Stimulated activated CD8-positive, alpha-beta memory T cell treated with anti-CD3 and anti-CD28 coated beads, Interleukin-12 subunit alpha, Interleukin-12 subunit beta, amount 100 ng/mL, for 24 hours (primary cell): ENCODE measurements around the gene SYNPR.

Experiments used
- DNase-seq: peaks from one replicate; pipeline ENCODE4 v3.0.0-alpha.2; 2020; ENCODE audit errors: extremely low read depth

The SYNPR gene

DNA sequence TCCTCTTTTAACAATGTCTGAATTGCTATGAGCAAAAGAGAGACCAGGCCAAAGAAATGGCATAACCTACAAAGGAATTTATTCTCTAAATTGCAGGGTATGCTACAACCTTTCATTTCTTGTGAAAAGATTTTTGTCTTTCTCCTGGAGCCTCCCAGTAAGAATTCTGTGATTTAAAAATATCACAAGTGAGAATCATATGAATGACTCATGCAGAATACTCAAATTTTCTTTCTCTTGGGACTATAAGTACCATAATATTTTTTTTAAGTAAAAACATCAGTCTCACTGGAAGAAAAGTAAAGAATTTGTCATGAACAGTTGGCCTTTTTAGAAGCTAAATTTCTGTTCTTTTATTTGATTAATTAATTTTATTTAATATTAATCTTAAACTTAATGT is 26.3 kb downstream of the SYNPR start:
- no peak for DNase-seq

DNA sequence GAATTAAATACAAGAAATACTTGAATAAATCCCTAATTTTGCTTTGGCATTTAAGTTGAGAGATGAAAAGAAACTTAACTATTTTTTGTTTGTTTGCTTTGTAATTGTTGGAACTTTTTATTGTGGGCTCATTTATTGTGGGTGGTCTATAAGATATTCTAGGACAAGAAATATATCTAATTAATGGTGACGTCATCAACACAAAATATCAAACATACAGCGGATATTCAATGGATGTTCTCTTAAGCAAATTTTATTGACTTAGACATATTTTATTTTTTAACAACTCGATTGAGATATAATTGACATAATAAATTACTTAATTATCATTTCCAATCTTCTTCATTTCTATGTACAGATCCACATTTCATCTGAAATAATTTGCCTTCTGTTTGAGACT is 30.0 kb downstream of the SYNPR start:
- DNase-seq: no peak

DNA sequence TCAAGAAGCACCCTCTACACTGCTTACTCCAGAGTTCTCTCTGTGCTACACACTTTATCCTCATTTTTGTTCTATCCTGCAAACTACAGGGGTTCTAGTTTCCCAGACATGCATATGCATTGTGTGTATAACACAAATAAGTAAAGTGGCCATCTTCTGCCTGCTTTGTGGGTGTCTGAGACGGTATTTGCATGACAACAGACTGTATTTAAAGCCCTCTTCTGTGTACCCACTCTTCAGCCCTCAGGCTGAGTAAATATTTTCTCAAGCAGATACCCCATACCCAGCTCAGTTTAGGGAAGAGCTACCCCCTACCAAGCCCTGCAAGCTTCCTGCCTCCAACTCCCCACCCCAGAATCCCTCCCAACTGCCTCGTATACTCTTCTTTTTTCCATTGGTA is 31.7 kb downstream of the SYNPR start:
- DNase-seq: no peak

DNA sequence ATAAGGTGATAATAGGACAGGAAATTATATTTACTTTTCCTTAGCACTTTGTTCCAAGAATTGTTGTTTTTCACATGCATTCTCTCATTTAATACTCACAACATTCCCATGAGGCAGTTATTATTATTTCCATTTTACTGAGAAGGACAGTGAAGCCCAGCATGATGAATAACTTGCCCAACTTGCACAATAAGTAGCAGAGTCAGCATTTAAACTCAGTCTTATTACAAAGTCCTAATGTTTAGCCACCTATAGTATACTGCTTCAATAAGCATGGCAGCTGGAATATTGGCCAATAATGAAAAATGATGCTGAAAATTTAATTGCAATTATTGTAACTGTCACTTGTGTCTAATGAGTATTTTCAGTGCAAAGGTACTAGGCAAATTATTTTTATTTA is 45.7 kb downstream of the SYNPR start:
- no peak for DNase-seq

DNA sequence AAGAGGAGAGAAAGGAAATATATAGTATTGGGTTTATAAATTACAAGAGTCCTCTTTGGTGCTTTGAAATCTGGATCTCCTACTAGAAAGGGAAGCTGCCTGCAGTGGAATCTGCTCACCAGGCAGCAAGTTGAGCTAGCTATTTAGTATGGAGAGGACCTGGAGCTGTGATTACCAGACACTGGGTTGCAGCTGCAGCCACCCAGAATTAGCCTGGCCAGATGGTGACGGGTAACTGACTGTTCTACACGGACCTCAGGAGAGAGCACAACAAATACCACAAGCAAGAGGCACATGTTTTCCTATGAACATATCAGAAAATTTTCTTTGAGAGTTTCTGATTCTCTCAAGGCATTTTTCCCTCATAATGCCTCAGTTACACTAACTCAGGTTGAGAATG is 46.5 kb downstream of the SYNPR start:
- no peak for DNase-seq

DNA sequence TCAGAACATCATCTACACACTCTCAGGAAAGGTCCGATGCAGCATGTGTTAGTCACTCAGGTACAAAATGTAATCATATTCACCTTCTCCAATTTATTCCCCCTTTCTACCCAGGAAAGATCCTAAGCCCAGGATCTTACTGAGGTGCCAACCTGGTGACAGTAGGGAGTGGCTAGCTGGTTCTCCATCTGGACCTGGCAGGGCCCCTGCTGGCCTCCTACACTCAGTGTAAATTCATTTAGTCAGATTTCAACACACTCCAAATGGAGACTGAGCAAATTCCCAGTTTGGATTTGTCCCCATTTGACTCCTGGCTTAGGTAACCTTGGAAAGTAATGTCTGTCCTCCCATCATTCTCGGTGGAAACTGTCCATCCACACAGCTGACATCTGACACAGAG is 47.3 kb downstream of the SYNPR start:
- no peak for DNase-seq

DNA sequence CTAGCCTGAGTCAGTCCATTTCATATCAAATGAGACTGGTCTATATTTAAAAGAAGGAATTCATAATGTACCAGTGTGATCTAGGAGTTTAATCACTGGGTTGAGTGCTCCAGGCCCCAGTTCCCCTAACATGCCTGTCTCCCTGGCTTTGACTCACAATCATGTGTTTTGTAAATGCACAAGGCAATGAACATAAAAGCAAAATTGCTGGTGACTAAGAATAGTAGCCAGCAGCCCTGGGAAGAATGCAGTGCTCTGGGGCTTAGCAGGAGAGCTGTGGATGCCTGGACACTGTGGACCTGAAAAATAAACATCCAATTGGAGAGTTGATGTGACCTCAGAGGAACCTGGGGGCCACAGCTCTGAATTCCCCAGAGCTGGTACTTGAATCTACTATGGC is 50.3 kb downstream of the SYNPR start:
- DNase-seq: no peak

DNA sequence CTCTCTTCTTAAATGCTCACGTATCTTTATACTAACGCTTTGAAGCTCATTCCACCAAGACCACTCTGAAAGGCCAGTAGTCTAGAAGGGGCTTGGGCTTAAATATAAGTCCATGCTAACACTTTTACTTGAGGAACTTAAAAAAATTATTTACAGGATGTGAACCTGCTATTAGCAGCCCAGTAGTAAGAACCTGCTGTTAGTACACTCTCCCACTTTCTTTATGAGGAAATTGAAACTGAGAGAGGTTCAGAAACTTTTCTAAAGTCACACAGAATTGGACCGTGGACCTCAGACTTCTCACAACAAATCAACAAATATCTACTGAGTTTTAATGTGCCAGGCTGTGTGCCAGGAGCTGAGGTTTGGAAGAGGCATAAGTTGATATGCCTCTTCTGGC is 53.4 kb downstream of the SYNPR start:
- no peak for DNase-seq

DNA sequence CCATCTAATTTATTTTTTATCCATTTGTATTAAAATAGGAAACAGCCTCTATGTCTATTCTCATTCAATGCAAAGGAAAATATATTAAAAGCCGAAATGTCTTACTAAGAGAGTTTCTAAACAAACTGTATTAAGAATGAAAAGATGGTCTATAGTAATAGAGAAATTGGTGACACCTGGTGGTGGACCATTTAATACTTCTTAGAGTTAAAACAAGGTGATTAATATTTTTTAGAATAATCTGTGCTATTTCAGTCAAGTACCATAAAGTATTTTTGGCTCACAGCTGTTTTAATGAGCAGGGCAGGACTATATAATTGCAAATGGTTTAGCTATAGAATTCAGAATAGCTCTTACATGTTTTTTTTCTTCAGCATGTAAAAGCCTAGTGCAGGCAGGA is 55.7 kb downstream of the SYNPR start:
- no peak for DNase-seq

DNA sequence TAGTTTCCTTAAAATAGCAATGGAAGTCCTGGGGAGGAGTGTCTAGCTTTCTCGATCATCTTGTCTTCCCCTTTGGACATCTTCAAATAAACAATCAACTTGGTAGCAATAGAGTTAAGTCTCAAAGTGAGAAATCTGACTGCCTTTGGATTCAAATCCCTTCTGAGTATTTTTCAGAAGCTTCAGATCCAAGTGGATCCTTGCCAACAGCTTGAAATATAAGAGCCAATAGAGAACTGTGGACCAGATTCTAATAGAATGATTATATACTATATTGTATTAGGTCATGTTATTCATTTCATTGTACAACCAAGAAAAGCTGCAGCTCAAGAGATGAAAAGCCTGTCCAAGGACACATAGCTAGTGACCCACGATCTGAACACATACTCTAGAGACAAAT is 60.2 kb downstream of the SYNPR start:
- no peak for DNase-seq

DNA sequence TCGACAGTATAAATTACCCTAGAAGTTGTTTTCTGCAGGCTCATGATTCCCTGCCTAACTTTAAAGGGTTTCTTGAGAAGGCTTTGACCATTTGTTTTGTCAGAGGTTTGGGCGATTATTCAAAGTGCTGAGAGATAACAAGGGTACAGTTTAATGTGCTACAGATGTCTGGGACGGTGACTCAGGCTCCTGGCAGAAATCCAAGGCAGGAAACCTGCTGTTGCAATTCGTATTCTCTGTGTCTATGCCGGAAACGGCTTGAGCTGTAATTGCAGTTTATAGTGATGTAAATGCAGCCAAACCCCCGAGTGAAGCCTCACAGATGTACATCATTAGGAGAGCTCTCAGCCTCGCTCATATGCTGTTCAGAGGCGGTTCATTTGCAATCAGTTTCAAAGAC is 65.6 kb downstream of the SYNPR start:
- DNase-seq: no peak

DNA sequence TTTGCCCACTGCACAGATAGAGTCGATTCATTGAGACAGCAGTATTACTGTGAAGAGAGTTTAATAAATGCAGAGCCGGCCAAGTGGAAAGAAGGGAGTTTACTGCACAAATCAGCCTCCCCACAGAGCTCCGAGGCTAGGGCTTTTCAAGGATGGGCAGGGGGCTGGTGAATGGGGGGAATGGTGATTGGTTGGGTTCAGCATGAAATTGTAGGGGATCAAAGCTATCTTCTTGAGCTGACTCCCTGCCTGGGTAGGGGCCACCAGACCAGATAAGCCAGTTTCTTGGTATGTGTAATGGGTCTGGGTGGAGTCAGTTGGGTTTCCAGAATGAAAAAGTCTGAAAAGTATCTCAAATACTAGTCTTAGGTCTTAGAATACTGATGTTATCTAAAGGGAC is 66.6 kb downstream of the SYNPR start:
- no peak for DNase-seq

DNA sequence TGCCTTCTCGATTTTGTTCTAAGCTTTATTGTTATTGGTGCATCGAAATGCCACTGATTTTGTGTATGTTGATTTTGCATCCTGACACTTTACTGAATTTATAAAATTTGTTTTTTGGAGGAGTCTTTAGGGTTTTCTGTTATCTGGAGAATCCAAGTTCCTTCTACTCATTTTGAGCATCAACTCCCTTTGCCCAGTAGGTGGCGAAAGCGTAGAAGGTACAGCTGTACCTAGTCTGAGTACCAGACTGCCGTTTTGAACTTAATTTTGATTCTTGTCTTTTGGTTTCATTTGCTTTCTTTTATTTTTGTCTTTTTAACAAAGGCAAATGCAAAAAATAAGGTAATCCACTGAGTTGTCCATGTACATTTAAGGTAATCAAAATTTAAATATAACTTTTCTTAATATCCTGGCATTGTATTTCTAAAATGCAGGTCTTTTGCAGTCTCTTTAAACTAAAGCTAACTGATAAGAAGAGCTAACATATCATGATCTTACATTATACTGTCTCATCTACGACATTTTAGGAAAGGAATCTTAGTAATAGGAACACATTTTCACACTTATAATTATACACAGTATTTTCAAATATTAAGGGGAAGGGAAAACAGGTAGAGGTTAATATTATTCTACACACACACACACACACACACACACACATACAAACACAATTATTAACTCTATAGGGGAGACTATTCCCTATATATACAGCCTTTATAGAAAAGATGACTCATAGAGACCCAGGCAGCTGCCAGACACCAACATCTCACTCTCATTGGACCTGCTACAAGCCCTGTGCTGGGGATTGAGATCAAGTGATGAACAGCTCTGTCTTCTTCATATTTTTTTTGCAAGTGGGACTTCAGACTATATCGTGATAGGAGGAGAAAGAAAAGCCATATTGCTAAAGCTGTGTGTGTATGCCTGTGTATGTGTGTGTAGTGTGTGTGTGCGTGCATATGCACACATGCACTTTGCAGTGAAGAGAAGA is 71.8 kb downstream of the SYNPR start:
- no peak for DNase-seq

DNA sequence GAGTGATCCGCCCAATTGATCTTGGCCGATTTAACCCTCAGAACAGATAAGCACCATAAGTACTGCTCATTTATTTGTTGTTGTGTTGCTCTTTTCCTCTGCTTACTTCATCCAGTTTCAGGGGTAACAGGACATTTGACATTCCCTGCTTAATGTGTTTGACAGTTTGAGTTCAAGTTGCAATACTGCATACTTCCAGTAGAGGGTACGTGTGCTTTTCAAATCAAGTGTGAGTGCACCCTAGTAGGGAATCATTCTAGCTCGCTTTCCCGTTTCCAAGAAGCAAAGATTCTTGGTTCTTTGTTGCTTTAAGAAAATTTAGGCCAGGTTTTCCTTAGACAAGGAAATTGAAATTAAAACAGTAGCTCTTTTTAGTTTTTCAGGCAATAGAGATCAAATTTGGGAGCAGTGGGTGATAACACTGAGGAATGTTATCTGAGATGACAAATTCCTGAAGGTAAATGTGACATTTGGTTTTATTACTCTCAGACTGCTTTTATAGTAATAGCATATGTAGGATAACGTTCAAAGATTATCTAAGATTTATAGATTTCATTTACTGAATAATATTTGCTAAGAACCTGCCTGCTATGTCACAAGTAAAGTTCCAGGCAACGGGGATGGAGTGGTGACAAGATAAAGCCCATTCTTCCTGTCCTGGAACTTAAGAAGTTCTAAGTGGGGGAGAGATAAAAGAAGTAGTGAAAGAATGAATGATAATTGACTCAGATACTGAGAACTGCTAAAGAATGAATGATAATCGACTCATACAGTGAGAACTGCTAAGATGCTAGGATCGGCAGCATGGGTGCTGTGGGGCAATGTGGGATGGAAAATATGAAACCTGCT is 73.3 kb downstream of the SYNPR start:
- no peak for DNase-seq

DNA sequence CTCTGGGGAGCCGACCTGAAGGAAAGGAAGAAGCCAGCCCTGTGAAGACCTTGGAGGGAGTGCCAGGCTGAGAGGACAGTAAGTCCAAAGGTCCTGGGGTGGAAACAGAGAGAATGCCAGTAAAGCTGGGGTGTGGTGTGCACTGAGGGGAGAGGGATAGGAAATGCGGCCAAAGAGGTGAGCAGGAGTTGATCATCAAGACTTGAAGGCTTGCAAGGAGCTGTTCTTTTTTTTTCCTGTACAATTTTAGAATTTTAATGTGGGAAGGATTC is 73.8 kb downstream of the SYNPR start:
- no peak for DNase-seq

DNA sequence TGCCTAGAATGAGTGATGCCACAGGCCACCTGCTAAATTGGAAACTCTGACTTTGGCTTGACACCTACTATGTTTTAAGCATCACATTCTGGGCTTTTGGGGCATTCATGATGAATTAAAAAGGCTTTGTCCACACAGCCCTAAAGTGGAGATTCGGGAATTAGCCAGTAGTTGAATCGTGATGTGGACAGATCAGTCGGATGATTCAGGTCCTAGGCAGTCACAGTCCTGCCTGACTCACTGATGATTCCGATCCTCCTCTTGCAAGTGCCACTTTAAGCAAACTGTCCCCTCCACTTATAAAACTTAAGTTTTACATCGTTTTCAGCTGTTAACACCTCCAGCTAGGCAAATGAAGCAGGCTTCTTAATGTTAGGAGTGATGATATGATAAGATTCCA is 75.3 kb downstream of the SYNPR start:
- DNase-seq: no peak

DNA sequence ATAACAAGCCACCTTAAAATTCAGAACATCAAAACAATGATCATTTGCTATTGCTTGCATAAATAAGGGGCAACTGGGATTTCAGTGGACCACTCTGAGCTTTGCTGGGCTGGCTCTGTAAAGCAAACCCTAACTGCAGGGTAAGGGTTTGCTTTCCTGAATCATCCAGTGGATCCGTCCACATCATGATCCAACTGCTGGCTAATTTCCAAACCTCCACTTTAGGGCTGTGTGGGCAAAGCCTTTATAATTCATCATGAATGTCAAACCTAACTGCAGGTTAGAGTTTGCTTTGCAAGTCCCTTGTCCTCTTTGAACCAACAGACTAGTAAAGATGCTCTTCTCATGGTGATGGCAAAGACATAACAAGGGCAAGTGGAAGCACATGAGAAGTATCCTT is 76.1 kb downstream of the SYNPR start:
- no peak for DNase-seq

DNA sequence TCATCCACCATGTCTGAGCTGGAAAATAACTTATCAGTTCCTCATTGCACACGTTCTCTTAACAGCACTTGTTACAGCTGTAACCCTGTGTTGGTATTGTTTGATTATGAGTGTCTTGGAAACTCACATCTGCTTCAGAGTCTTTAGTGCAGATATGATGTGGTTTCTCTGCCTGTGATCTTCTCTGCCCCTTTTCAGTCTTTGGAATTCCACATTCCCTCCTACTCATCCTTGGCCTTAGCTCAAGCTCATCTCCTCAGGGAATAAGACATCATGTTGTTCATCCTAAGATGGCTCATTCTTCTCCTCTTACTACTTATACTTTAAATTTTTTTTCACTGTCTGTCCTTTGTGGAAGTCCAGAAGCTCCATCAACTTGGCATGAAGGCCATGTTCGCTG is 77.7 kb downstream of the SYNPR start:
- no peak for DNase-seq

DNA sequence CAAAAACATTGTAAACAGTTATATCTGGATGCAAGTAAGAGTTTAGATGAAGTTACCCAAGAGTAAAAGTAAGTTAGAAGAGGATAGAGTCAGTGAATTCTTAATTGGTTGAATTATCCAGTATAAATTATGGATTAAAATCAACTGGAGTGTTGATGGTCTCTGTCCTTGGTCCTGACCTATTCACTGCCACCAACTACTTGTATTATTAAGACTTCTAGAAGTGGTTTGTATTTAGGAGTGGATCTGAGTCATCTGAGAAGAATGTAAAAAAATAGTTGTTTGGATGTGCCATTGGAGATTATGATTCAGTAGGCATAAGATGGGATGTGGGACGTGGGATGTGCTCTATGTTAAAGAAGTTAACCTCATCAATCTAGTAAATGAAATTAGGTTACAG is 86.4 kb downstream of the SYNPR start:
- DNase-seq: no peak

DNA sequence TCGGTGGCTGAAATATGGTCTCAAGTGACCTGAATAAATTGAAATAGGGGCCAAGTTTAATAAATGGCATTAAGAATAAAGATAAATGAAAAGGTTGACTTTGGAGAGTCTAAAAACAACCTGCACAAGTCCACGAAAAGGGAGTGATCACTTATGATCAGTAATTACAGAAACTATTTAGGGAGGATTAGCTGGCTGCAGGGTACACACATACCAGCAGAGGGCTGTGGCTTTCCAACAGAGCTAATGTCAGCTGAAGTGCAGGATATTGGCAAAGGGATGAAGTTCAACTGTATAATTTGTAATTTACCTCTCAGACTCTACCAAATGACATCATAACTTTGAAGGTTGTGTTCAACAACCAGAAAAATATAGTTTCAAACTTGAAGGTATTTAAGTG is 86.8 kb downstream of the SYNPR start:
- no peak for DNase-seq

DNA sequence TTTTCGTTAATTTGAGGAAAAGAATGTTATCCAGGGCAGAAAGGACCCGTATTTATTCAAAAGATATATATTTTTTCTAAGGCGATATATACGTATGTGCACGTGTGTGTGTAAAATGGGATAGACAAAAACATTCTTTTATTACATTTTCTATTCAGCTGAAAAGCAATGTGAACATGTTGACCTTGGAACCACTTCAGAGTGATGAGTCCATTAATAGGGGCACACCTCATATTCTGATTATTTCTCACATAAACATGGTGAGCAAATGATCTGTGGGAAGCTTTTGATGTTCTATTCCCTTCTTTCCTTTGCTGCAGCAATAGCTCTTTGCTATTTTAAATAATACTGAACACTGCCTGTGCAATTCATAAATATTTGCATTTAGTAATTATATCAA is 87.6 kb downstream of the SYNPR start:
- no peak for DNase-seq

DNA sequence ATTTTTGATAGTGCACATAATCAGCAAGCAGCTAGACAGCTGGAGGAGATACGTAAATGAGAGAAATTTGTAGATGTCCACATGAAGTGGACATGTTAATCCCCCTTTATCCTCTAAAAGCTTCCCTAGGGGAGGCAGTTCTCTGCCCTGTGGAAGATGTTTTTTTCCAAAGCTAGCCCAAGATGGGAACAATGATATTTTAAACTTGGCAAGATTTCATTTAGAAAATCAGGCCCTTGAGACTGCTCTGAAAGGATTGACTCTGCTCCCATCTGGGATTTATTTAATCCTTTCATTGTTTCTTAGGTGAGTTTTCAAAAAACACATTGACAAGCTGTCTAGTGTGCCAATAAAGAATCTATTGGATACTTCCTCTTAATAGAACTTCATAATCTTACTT is 92.0 kb downstream of the SYNPR start:
- no peak for DNase-seq

DNA sequence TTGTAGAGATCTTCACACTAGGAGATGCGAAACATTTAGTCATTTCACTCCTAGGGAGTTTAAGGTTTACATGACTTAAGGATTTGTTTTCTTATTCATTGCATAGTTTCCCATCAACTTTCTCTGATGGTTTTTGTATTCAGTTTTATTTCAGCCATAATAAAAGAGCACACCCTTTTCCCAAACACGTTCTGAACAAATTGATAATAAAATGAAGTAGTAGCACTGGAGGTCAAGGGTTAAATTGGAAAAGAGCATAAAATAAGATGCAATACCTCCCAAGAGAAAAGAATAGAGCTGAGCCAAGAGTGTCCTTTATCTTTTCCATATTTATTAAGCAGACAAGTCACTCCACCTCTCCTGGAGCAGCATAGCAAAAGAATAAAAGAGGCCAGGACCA is 104.9 kb downstream of the SYNPR start:
- DNase-seq: no peak
